Hematopoietic multipotent progenitor cell treated with erythropoietin and hydrocortisone succinate and interleukin-3 and kit ligand, for 8 days (in vitro differentiated cells): ENCODE data around the gene SLC39A11.

Experiments used
- DNase-seq: peaks from one replicate; pipeline ENCODE4 v3.0.0-alpha.2; 2015

The SLC39A11 gene

DNA sequence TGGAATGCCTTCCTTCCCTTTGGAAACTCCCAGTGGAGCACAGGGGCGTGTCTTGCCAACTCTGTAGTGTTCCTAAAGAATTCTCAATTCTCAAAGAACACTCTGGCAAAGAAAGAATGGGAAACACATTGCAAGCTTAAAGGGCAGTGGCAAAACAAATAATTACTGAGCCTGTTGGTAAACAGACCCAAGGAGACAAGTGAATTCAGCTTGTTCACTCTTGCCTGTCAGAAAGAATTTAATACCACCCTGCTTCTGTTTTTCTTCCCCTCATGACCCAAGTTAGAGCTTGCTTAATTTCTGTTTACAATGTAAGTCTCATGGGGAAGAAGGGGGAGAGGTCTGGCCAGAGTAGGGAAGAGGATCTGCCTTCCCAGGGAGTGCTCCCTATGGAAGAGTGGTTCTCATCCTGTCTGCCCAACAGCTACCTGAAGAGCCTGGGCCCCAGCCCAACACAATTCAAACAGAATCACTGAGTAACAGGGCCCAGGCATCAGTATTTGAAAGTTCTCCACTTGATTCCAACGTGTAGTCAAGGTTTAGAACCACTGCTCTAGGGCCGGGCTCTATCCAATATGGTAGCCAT lies 386.0 kb downstream of the SLC39A11 start:
- DNase-seq, result no peak

DNA sequence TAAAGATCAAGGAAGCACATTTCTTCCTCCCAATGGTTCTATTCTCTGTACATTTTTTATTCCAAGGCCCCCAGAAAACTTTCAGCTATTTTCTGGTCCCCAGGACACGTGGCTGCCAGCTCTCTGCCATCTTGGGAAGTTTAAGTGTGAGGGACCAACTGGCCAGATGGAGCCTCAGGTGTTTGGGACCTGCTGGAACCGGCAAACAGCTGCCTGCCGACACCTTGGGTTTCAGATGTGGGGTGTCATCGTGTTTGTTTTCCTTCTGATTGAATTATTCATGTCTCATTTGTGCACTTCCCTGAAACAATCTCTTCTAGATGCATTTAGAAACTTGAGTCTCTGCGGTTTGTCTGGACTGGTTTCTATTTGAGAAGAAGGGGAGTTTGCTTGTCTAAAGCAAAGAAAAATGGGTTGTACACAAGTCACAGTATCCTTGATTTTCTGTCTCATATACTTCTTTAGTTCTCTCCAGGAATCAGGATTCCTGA lies 386.5 kb downstream of the SLC39A11 start:
- no peak for DNase-seq

DNA sequence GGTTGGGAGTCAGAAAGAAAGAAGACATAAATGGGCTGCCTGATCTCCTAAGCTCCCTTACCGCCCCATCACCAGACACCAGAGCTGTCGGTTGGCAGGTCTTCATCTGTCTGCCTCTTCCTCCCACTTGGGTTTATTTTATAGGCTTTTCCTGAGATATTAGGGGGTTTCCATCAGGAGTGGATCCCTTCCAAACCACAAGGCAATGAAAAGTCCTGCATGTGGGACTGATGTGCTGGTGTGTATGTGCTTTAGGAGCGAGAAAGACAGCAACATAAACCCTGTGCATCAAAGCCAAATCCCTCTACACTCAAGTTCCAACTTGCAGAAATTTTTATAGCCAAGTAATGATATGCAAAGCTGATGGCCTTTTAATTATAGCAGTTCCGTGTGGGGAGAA lies 389.5 kb downstream of the SLC39A11 start:
- no peak for DNase-seq

DNA sequence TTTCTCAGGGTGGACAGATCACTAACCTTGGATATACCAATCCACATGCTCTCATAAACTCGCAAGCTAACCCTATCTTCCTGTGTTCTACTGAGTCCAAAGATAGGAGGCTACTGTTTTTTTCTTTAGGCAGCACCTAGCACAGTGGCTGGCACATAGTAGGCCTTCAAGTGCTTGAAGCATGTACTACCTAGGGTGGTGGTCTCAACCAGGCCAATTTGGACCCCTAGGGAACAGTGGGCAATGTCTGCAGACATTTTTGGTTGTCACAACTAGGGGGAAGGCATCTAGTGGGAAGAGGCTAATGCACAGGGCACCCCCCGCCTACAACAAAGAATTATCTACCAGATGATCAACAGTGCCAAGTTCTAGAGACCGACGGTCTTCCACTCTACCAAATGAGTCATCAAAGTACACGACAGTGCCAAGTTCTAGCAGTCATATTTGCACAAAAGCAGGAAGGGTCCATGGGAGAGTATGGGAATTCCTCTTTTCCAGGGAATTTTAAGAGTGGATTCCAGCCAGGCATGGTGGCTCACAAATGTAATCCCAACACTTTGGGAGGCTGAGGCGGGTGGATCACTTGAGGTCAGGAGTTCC lies 390.3 kb downstream of the SLC39A11 start:
- DNase-seq, result peak; percentile 18

DNA sequence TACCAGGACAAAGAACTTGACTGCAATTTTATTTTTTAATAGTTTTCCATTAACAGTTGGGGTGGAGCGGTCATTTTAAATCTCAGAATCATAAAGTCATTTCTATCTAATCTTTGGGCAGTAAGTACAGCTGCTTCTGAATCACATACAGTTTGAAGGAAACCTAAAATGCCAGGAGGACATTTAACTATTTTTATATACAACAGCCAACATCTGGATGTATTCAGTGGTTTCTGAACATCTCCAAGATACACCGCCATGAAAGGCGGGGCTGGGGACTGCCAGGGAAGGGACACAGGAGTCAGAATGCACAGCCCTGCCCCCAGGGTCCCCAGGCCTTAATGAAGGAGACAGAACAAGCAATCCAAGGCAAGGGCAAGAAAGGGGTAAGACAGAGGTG lies 392.3 kb downstream of the SLC39A11 start:
- DNase-seq, result no peak

DNA sequence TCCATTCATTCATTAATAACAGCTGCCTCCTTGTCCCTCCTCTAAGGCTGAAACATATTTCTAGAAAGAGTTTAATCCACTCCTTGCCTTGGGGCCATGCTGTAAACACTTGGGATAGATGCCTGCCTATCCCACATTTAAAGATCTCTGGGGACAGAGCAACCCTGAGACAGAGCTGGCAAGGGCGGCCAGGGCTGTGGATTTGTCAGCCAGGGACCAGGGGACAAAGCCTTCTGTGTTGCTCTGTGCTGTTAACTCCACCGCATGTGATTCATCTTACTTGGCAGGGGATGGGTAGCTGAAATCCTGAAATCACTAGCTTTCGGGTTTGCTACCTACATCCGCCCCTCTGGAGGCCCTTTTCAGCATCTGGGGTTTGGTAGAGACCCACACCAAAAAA lies 392.9 kb downstream of the SLC39A11 start:
- DNase-seq, result no peak

DNA sequence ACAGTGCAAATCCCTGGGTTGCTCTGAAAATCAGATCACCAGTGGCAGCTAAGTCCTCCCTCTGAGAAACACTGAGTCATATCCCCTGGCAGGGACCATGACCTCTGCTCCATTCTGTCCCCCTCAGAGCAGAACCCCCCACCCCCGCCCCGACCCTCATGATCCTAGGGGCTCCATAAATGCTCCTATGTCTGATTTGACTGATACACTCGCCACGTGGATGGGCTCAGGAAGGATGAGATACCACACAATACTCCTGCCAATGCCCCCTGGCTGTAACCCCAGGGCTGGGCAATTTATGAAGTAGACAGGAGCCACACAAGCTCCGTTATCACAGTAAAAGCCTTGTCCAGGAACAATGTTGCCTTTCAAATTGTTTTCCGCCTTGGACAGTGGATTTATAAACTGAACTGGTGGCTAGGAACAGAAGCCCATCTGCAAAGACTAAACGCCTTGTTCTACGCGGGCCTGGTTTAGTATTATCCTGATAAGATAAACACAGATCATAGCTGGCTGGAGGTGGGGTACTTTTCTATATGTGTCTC lies 394.8 kb downstream of the SLC39A11 start:
- DNase-seq, result peak; percentile 7

DNA sequence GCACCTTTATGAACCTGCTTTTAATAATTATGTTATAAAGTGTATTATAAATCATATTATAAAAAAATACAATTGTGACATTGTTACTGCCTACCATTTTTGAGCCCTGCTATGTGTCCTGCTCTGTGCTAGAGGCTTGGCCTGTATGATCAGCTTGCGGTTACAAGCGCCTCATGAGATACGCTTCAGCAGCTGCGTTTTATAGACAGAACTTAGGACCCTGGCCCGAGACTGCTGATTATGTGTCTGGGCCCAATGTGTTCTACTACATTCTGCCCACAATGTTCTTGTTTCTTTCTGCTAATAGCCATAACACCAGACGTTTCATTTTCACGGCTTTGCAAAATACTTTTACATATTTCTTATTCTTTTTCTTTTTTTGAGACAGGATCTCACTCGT lies 395.8 kb downstream of the SLC39A11 start:
- no peak for DNase-seq

DNA sequence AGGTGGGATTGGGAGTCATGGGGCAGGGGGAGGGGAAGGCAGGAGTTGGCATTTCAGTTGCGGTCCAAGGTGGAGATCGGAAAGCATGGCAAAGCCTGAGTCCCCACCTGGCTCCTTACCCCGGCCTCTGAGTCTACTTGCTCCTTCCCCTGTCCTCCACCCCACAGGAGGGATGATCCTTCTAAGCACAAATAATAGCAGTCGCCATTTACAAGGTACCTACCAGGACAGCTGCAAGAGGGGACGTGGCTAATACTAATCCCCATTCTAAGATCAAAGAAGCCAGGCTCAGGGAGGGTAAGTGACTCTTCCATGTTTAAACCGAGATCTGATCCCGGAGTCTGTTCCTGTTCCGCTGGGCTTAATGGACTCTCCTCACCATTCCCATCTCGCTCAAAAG lies 396.3 kb downstream of the SLC39A11 start:
- DNase-seq, result no peak

DNA sequence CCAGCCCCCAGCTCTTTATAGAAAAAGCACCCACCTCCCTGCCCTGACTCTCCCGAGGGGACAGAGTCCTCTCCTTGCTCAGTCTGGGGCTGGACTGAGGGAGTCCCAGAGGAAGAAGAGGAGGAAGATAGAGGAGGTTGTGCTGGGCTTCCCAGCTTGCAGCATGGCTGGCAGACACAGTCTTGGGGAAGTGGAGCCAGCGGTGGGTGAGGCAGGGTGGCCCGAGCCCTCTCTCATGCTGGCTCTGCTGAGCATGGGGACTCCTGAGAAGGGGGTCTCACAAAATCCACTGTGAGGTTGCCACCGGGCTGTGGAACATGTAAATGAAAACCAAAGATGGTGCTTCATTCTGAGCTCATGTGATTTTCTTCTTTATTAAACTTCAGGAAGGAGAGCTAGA lies 398.5 kb downstream of the SLC39A11 start:
- DNase-seq, result no peak

DNA sequence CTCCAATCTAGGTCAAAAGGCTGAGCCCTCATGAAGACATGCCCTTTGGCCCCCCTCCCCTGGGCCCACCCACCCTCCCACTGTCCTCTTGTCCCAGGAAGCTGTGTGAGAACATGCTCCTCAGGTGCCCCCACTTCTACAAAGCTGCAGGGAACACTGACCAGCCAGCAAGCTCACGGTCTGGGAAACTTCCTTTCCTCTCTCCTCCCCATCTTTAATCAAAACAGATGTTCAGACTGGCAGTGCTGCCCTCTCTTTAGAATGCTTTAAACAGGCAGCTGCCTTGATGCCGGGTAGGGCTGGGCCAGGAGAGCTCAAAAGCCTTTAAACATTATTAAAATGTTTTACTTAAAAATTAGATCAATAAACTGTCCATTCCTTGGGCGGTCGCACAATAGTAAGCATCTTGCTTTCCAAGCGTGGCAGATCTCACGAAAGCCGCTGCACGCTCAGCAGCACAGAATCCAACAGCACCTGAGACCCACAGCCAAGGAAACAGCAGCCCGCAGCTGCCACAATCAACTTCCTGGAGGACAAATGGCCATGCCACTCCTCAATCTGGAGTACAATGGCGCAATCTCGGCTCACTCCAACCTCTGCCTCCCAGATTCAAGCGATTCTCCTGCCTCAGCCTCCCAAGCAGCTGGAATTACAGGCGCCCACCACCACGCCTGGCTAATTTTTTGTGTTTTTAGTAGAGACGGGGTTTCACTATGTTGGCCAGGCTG lies 399.2 kb downstream of the SLC39A11 start:
- DNase-seq, result no peak

DNA sequence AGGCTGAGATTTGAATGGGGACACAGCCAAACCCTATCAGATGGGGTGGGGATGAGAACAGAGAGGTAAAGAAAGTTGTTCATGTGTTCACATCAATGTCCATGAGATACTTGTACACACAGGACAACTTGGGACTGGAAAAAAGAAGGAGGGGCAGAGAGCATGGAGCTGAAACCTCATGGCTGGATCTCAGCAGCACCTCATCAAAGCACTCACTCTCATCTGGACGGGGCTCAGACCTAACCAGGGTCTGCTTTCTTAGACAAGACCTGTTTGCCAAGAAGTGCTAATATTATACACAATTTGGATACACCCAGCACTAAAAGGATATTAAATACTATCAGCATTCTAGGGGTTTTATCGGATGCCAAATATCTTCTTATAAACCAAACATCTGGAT lies 399.8 kb downstream of the SLC39A11 start:
- no peak for DNase-seq

DNA sequence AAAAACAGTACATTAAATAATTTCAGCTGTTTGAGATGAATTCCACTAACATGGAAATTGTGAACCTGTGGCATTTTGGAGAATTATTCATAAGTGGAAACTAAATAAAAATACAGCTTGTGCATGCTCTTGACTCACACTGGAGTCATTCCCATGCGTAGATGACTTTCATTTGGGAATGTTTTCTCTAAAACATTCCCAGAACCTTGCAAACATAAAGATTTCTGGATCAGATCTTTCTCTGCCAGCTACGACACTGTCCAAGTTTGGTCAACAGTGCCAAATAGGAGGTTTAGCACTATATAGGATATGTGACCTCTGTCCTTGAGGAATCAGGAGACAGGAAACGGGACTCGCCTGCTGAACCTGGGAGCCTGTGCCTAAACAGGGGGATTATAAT lies 400.9 kb downstream of the SLC39A11 start:
- DNase-seq, result no peak

DNA sequence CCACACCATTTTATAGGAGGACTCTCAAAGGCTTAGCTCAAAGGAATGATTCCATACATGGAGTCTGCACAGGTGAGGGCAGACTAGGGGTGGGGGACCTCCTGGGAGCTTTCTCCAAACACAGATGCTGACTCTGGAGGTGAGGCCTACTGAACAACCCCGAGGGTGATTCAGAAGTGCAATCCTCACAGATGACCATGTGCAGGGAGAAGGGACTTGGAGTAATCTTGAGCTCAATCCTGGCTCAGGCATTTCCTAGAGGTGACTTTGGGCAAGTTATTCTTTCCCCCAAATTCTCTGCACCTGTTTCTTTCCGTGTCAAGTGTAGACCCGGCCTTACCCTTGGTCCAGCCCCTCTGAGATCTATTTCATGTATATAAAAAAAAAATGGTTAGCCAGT lies 401.5 kb downstream of the SLC39A11 start:
- no peak for DNase-seq

DNA sequence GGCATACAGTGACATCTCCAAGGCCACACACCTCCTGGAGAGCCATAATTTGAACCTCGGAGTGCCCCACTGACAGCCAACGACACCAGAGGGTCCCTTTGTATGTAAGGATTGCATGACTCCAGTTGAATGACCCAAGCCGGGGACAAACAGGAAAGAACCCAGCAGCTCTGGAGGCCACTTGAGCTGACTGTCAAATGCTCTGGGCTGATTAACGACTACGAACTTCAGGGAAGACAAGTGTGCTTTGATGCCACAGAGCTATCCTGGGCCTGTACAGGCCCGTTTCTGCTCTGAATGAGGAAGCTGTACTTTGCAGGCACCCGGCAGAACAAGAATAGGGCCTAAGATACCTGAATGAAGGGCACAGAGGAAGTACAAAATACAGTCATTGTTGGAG lies 404.6 kb downstream of the SLC39A11 start:
- DNase-seq, result no peak

DNA sequence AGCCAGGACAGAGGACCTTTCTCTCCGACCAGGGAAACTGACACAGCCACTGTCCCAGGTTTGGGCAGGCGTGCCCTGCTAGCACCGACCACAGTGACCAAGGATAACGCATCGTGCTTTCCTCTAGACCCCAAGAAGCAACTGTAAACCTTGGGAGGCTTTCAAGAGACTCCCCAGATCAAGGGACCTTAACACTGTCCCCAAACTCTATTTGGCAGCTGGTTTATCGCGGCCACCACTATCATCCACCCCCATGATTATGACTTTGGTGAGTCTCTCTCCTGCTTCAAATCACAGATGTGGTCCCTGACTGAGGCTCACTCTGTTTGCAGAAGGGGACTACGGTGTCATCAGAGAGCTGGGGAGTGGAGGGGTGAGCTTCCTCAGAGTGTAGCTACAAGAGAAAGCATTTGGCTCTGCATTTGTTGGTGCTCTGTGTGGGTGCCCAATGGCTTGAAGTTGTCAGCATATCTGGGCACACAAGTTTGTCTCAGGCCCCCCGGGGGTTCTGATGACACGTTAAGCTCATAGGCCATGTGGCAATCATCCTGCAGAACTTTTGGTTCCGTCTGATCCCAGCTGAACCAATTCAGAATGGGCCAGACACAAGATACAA lies 408.0 kb downstream of the SLC39A11 start:
- DNase-seq, result no peak

DNA sequence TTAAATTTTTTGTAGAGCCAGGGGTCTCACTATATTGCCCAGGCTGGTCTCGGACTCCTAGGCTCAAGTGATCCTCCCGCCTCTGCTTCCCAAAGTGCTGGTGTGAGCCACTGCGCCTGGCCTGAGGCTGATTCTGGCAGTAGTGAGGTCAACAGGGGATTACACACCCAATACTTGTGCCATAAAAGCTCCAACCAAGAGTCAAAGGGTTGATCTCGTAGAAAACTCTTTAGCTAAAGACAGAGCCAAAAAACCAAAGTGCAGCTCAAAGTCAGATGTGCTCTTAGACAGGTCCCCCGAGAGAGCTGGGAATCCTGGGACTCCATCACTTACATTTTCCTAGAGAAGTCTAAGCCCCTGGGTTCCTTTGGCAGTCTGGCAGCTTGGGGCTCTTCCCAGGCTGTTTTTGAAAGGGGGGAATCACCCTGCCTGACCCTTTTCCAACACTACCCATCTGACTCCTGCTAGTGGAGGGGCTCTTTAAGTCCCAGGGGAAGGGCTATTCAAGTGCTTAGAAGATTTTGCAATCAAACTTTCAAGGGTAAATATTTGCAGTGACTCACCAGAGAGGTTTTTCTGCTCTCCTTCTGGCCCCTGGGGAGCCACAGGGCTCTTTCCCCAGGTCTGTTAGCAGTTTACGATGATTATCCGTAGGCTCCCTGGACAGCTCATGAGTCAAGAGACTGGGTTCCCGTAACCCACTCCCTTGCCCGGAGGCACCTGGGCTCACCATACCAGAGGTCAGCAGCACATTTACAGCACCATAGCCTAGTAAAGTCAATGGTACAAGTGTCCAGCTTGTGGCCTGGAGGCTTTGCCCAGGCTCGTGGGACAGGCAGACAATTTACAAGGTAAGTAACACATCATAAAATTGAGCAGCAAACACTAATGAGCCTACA lies 408.7 kb downstream of the SLC39A11 start:
- DNase-seq, result no peak

DNA sequence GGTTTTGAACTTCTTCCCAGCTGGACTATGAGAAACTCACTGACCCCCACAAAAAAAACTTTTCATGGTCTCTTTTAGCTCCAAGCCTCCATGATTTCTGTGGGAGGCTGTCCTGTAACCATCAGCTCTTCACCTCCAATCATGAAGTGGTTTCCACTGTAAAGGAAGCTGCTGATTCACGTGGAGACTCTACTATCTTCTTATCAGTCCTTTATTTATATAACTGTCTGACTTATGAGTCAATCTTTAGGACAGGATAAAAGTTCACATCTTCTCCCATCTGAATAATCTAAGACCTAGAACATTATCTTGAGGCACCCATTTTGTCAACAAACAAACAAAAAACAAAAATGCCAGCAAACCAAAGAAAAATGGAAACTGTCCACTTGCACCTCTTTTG lies 409.9 kb downstream of the SLC39A11 start:
- DNase-seq, result no peak

DNA sequence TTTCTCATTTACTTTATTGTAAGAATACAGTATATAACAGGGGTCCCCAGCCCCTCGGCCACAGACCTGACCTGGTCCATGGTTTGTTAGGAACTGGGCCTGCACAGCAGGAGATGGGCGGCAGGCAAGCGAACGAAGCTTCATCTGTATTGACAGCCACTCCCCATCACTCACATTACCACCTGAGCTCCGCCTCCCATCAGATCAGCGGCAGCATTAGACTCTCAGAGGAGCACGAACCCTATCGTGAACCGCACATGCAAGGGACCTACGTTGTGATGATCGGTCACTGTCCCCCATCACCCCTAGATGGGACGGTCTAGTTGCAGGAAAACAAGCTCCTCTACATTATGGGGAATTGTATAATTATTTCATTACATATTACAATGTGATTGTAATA lies 410.6 kb downstream of the SLC39A11 start:
- no peak for DNase-seq

DNA sequence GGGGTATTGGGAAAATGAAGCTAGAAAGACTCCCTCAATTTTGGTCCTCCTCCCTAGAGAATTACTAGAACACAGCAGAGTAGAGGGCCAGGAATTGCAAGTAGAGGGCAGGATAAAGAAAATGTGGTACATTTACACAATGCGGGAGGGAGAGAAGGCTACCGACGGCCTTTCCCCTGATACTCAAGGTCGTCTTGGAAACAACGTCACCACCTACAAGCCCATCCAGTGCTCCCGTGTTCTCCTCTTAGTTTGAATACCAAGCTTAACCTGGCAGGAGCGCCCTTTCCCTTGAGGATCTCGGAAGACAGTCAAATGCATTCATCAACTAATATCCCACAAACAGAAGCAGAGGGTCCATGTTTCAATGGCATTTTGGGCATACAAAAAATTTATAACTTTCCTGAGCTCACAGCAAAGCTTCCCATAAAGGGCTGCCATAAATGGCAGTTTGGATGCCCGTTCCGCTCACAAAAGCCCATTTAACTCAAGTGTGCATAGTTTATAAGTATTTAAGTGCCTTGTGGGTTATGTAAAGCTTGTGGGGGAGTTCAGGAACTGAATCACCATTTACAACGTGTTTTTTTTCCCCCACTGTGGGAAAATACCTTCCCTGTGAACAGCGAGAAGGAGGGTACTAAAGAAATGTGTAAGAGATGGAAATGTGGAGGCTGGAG lies 414.6 kb downstream of the SLC39A11 start:
- no peak for DNase-seq

DNA sequence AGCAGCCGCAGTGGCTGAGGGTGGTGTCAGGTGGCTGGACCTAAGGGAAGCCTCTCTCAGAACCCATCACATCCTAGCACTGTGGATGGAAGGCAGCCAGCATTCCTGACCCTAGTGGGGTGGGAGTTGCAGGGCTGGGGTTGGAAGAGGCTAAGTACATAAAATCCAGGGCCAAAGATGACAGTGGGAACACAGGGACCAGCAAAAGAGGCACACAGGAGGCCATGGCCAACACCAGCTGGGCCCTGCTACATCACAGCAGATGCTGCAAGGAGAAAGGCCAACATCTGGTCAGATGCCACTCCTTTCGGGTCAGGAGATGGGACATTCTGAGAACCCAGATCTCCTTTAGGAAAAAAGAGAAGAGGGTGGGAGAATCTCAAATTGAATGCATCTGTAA lies 415.4 kb downstream of the SLC39A11 start:
- no peak for DNase-seq

DNA sequence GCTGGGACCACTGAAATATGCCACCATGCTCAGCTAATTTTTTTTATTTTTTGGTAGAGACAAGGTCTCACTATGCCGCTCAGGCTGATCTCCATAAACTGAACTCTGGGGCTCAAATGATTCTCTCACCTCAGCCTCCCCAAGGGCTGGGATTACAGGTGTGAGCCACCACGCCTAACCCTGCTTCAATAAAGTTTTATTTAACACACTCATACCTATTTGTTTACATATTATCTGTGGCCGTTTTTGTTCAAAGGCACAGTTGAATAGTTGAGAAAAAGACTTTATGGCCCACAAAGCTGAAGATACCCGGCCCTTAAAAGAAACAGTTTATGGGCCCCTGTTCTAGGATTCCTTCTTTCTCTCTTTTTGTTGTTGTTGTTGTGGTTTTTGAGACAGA lies 419.8 kb downstream of the SLC39A11 start:
- no peak for DNase-seq
